OCI-LY1 (cell line): ENCODE measurements around the gene TMPRSS13.

Source experiments
- H2AFZ ChIP-seq: fragments of 200-600 bp; sonication (generic), shearing (Covaris generic); 2 replicates; pipeline ENCODE4 v1.6.0; 2014; ENCODE audit warnings: antibody characterized with exemption, mild to moderate bottlenecking, low read length
- H3F3A ChIP-seq: fragments of 200-600 bp; sonication (generic), shearing (Covaris generic); 2 replicates; pipeline ENCODE4 v1.6.0; 2014; ENCODE audit warnings: mild to moderate bottlenecking, antibody characterized with exemption, low read length, moderate library complexity; ENCODE audit not compliant: insufficient read depth
- H3K27ac ChIP-seq: fragments of 200-600 bp; sonication (generic); 2 replicates; pipeline ENCODE4 v1.5.1; 2014; ENCODE audit warnings: low read length, mixed run types, mild to moderate bottlenecking, low read depth; ENCODE audit not compliant: poor library complexity, severe bottlenecking
- H3K27me3 ChIP-seq: fragments of 200-600 bp; sonication (generic); 2 replicates; pipeline ENCODE4 v1.6.0; 2014; ENCODE audit warnings: antibody characterized with exemption, mild to moderate bottlenecking, low read length, moderate library complexity; ENCODE audit not compliant: insufficient read depth
- H3K36me3 ChIP-seq: fragments of 200-600 bp; sonication (generic); 2 replicates; pipeline ENCODE4 v1.6.1; 2014; ENCODE audit warnings: mild to moderate bottlenecking, antibody characterized with exemption, low read length, moderate library complexity, mixed read lengths; ENCODE audit not compliant: insufficient read depth
- H3K4me1 ChIP-seq: fragments of 200-600 bp; sonication (generic); 2 replicates; pipeline ENCODE4 v1.5.1; 2014; ENCODE audit warnings: mild to moderate bottlenecking, low read length, moderate library complexity; ENCODE audit not compliant: insufficient read depth, severe bottlenecking
- H3K4me2 ChIP-seq: fragments of 200-600 bp; sonication (generic), shearing (Covaris generic); 2 replicates; pipeline ENCODE4 v1.6.1; 2014; ENCODE audit warnings: low read length
- H3K4me3 ChIP-seq: fragments of 200-600 bp; sonication (generic); 2 replicates; pipeline ENCODE4 v1.5.1; 2014; ENCODE audit warnings: low read length, low read depth, mild to moderate bottlenecking, mixed read lengths; ENCODE audit not compliant: poor library complexity, severe bottlenecking
- H3K79me2 ChIP-seq: fragments of 200-600 bp; shearing (Covaris generic); 2 replicates; pipeline ENCODE4 v1.6.1; 2016; ENCODE audit warnings: mixed run types, low read length, mixed read lengths; ENCODE audit not compliant: insufficient read depth
- H3K9ac ChIP-seq: fragments of 200-600 bp; sonication (generic), shearing (Covaris generic); 2 replicates; pipeline ENCODE4 v1.6.1; 2014; ENCODE audit warnings: mild to moderate bottlenecking, low read length, mixed read lengths
- H3K9me2 ChIP-seq: fragments of 200-600 bp; sonication (generic), shearing (Covaris generic); 2 replicates; pipeline ENCODE4 v1.6.1; 2014; ENCODE audit warnings: low read depth, mild to moderate bottlenecking, low read length, mixed read lengths
- H3K9me3 ChIP-seq: fragments of 200-600 bp; shearing (Covaris generic); 2 replicates; pipeline ENCODE4 v1.6.1; 2014; ENCODE audit warnings: low read length, mixed read lengths
- H4K20me1 ChIP-seq: fragments of 200-600 bp; sonication (generic), shearing (Covaris generic); 2 replicates; pipeline ENCODE4 v1.6.0; 2016; ENCODE audit warnings: mild to moderate bottlenecking, low read length; ENCODE audit not compliant: insufficient read depth
- EZH2 ChIP-seq: fragments of 200-600 bp; sonication (generic), shearing (Covaris generic); IDR thresholded peaks from 2 replicates; pipeline ENCODE4 v1.8.0; 2017; ENCODE audit warnings: borderline replicate concordance, mixed run types, mild to moderate bottlenecking, antibody characterized with exemption, low read length, moderate library complexity, mixed read lengths
- TF ChIP-seq, protein P1 (sequence below): fragments of 200-600 bp; sonication (generic), shearing (Covaris generic); IDR thresholded peaks from 2 replicates; pipeline ENCODE4 v1.5.1; 2017; ENCODE audit warnings: mild to moderate bottlenecking, antibody characterized with exemption, low read length, moderate library complexity, mixed read lengths

TMPRSS13 gene

DNA sequence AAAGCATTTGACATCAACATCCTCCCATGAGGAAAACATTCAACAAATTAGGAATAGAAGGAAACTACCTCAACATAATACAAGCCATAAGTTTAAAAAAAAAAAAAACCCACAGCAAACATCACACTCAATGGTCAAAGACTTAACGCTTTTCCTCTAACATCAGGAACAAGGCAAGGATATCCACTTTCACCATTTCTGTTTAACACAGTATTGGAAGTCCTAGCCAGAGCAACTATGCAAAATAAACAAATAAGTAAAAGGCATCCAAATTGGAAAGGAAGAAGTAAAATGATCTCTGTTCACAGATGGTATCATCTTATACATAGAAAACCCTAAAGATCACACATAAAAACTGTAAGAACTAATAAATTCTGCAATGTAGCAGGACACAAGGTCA, 65.8 kb downstream of the TMPRSS13 start:
- Histone ChIP-seq H3K79me2 (no peaks in the 10 kb centered on the region), H3K36me3 (no peaks in the 10 kb centered on the region), H2AFZ (no peak overlapping the region), H3K9me3 (no peaks in the 10 kb centered on the region), H4K20me1 (no peaks in the 10 kb centered on the region), H3K4me3 (no peak overlapping the region), H3K4me2 (no peak overlapping the region), H3K9me2 (no peaks in the 10 kb centered on the region), H3K27ac (no peak overlapping the region), H3K4me1 (no peaks in the 10 kb centered on the region), H3F3A (no peaks in the 10 kb centered on the region), H3K9ac (no peak overlapping the region), H3K27me3 (no peaks in the 10 kb centered on the region)
- TF ChIP-seq, protein P1, sequence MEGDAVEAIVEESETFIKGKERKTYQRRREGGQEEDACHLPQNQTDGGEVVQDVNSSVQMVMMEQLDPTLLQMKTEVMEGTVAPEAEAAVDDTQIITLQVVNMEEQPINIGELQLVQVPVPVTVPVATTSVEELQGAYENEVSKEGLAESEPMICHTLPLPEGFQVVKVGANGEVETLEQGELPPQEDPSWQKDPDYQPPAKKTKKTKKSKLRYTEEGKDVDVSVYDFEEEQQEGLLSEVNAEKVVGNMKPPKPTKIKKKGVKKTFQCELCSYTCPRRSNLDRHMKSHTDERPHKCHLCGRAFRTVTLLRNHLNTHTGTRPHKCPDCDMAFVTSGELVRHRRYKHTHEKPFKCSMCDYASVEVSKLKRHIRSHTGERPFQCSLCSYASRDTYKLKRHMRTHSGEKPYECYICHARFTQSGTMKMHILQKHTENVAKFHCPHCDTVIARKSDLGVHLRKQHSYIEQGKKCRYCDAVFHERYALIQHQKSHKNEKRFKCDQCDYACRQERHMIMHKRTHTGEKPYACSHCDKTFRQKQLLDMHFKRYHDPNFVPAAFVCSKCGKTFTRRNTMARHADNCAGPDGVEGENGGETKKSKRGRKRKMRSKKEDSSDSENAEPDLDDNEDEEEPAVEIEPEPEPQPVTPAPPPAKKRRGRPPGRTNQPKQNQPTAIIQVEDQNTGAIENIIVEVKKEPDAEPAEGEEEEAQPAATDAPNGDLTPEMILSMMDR = no peak
- TF ChIP-seq EZH2 = no peak

DNA sequence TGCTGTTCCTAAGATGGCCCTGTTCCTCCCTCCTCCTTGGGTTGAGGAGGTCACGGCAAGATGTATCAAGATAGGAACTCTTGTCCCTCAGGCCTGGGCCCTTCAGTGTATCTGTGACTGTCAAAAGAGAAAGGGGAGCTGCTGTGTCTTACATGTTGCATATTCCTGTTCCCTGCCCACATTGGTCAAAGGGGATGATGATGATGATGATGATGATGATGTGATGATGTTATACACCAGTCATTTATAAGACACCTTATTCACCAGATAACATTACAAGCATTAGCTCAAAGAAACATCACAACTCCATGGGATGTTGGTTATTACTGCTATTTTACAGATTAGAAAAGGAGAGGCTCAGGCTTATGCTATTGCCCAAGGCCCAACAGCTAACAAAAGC, 66.4 kb downstream of the TMPRSS13 start:
- no peaks in the 10 kb centered on the region for H3F3A ChIP-seq
- no peaks in the 10 kb centered on the region for H3K27me3 ChIP-seq
- no peaks in the 10 kb centered on the region for H4K20me1 ChIP-seq
- TF ChIP-seq EZH2 = no peak
- TF ChIP-seq, protein P1 = no peak
- no peaks in the 10 kb centered on the region for H3K9me2 ChIP-seq
- no peaks in the 10 kb centered on the region for H3K4me1 ChIP-seq
- no peak overlapping the region for H3K4me2 ChIP-seq
- H3K9me3 ChIP-seq = no peaks in the 10 kb centered on the region
- no peaks in the 10 kb centered on the region for H3K36me3 ChIP-seq
- H3K27ac ChIP-seq = no peak overlapping the region
- H3K79me2 ChIP-seq = no peaks in the 10 kb centered on the region
- H3K4me3 ChIP-seq = no peak overlapping the region
- H2AFZ ChIP-seq = no peak overlapping the region
- no peak overlapping the region for H3K9ac ChIP-seq

DNA sequence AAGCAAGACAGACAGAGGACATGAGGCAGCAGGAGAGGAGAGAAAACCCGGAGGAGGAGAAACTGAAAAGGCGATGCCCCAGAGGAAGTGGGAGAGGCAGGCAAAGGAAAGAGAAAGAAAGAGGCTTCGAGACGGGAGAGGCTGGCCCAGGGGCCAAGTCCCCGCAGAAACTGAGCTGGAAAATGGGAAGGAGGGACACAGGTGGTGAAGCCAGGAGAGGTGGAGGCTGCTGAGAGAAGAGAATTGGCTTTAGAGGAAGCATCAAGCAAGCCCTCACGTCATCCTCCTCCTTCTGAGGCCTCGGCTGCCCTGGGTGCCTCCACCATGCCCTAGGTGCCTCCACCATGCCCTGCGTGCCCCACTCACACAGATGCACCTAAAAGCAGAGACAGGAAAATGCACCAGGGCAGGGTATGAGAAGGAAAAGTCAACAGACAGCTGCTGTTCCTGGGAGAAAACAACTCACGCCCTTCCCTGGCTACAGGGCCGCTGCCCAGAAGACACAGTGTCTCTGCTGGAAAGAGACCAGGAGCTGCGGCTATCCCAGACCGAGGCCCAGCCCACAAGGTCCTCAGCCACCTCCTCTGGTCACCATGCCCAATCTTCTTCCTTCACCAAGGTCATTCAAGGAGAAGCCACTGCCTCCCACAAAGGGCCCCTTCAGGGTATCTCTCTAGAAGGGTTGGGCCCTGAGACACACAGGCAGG, 67.0 kb downstream of the TMPRSS13 start:
- no peaks in the 10 kb centered on the region for H3K9me2 ChIP-seq
- no peaks in the 10 kb centered on the region for H4K20me1 ChIP-seq
- H3K27ac ChIP-seq = no peak overlapping the region
- no peak overlapping the region for H3K4me3 ChIP-seq
- H3K36me3 ChIP-seq = no peaks in the 10 kb centered on the region
- H3K27me3 ChIP-seq = no peaks in the 10 kb centered on the region
- H3K9me3 ChIP-seq = no peaks in the 10 kb centered on the region
- no peaks in the 10 kb centered on the region for H3K79me2 ChIP-seq
- H3K4me1 ChIP-seq = no peaks in the 10 kb centered on the region
- H3K9ac ChIP-seq = no peak overlapping the region
- no peaks in the 10 kb centered on the region for H3F3A ChIP-seq
- H3K4me2 ChIP-seq = no peak overlapping the region
- H2AFZ ChIP-seq = no peak overlapping the region
- no peak for TF ChIP-seq EZH2
- TF ChIP-seq, protein P1 = no peak
